MM.1S (cell line): Measurements from ENCODE around the gene ABHD3.
A peak's percentile ranks its signal among the peaks of the same experiment; 100 is the strongest.
"Not testable (repeated sequence)": the region's sequence is repeated elsewhere in the genome, so short reads cannot be mapped to it uniquely, and the experiment has no call there.

Experiments
- DNase-seq: peaks from one replicate; pipeline ENCODE4 v3.0.0-alpha.2; 2015
- H2AFZ ChIP-seq: fragments of 300-600 bp; sonication (generic); 2 replicates; pipeline ENCODE4 v1.6.0; 2016; ENCODE audit warnings: antibody characterized with exemption, low read length
- H3F3A ChIP-seq: fragments of 300-600 bp; sonication (generic); 2 replicates; pipeline ENCODE4 v1.6.1; 2016; ENCODE audit warnings: mild to moderate bottlenecking, antibody characterized with exemption, low read length, moderate library complexity, mixed read lengths; ENCODE audit not compliant: insufficient read depth
- H3K27ac ChIP-seq: fragments of 300-600 bp; sonication (generic); 2 replicates; pipeline ENCODE4 v1.5.1; 2016; ENCODE audit warnings: mild to moderate bottlenecking, low read length
- H3K27me3 ChIP-seq: fragments of 300-600 bp; sonication (generic); replicated peaks from 2 replicates; pipeline ENCODE4 v1.6.0; 2016; ENCODE audit warnings: low read length; ENCODE audit not compliant: insufficient read depth
- H3K36me3 ChIP-seq: fragments of 300-600 bp; sonication (generic); replicated peaks from 2 replicates; pipeline ENCODE4 v1.6.1; 2016; ENCODE audit warnings: mild to moderate bottlenecking, low read length, mixed read lengths; ENCODE audit not compliant: insufficient read depth
- H3K4me1 ChIP-seq: fragments of 300-600 bp; sonication (generic); 2 replicates; pipeline ENCODE4 v1.6.1; 2016; ENCODE audit warnings: low read length, mixed read lengths
- H3K4me2 ChIP-seq: fragments of 300-600 bp; sonication (generic); 2 replicates; pipeline ENCODE4 v1.6.0; 2016; ENCODE audit warnings: low read depth, low read length
- H3K4me3 ChIP-seq: fragments of 300-600 bp; sonication (generic); 2 replicates; pipeline ENCODE4 v1.5.1; 2016; ENCODE audit warnings: low read length, mixed read lengths
- H3K79me2 ChIP-seq: fragments of 300-600 bp; sonication (generic); 2 replicates; pipeline ENCODE4 v1.6.1; 2016; ENCODE audit warnings: mixed run types, low read length, mixed read lengths
- H3K9ac ChIP-seq: fragments of 300-600 bp; sonication (generic); 2 replicates; pipeline ENCODE4 v1.6.1; 2016; ENCODE audit warnings: low read length, mixed read lengths
- H3K9me2 ChIP-seq: fragments of 300-600 bp; sonication (generic); replicated peaks from 2 replicates; pipeline ENCODE4 v1.6.1; 2016; ENCODE audit warnings: mild to moderate bottlenecking, low read length, mixed read lengths; ENCODE audit not compliant: insufficient read depth
- H3K9me3 ChIP-seq: fragments of 300-600 bp; sonication (generic); replicated peaks from 2 replicates; pipeline ENCODE4 v1.6.1; 2016; ENCODE audit warnings: mild to moderate bottlenecking, low read length, mixed read lengths; ENCODE audit not compliant: insufficient read depth
- H4K20me1 ChIP-seq: fragments of 300-600 bp; sonication (generic); 2 replicates; pipeline ENCODE4 v1.6.1; 2016; ENCODE audit warnings: mild to moderate bottlenecking, low read length, moderate library complexity, mixed read lengths; ENCODE audit not compliant: insufficient read depth
- EZH2 ChIP-seq: fragments of 300-600 bp; sonication (generic); optimal IDR thresholded peaks from 2 replicates; pipeline ENCODE3; 2017; ENCODE audit warnings: low read depth, mild to moderate bottlenecking, antibody characterized with exemption, low read length, mixed read lengths
- EZH2phosphoT487 ChIP-seq: fragments of 300-600 bp; sonication (generic); IDR thresholded peaks from 2 replicates; pipeline ENCODE4 v1.6.1; 2018; ENCODE audit warnings: antibody characterized with exemption, low read length
- TF ChIP-seq, protein P1 (sequence below): fragments of 300-600 bp; sonication (generic); IDR thresholded peaks from 2 replicates; pipeline ENCODE4 v1.5.1; 2016; ENCODE audit warnings: antibody characterized with exemption, low read length, mixed read lengths

The ABHD3 gene

GRCh38 chr18:21612125-21613039 is 92.2 kb downstream of the ABHD3 start, which contains the start of gene SNRPD1:
TSS of gene SNRPD1 (plus strand) at chr18:21612314. CDS start at chr18:21612430, 116 bp downstream.
- Histone ChIP-seq H4K20me1 (peaks cover 14% of the 10 kb centered on the region; the same call in 1 of the 2 replicates), H3K9me3 (no peaks in the 10 kb centered on the region), H3K36me3 (no peaks in the 10 kb centered on the region; the same call in 1 of the 2 replicates), H3K4me2 (peak within 1 kb of the TSS; percentile 80), H3K4me3 (peak within 1 kb of the TSS; percentile 98), H3K9ac (peak within 1 kb of the TSS; percentile 97), H3K27ac (peak within 1 kb of the TSS; percentile 91), H3K79me2 (peaks cover 53% of the 10 kb centered on the region), H3F3A (peaks cover 6% of the 10 kb centered on the region; the same call in 1 of the 2 replicates), H3K9me2 (no peaks in the 10 kb centered on the region), H3K4me1 (0 out of 2 replicates have a peak, but pooled peaks cover 5% of the 10 kb centered on the region), H3K27me3 (no peaks in the 10 kb centered on the region), H2AFZ (peak within 1 kb of the TSS; percentile 76)
- TF ChIP-seq, protein P1, sequence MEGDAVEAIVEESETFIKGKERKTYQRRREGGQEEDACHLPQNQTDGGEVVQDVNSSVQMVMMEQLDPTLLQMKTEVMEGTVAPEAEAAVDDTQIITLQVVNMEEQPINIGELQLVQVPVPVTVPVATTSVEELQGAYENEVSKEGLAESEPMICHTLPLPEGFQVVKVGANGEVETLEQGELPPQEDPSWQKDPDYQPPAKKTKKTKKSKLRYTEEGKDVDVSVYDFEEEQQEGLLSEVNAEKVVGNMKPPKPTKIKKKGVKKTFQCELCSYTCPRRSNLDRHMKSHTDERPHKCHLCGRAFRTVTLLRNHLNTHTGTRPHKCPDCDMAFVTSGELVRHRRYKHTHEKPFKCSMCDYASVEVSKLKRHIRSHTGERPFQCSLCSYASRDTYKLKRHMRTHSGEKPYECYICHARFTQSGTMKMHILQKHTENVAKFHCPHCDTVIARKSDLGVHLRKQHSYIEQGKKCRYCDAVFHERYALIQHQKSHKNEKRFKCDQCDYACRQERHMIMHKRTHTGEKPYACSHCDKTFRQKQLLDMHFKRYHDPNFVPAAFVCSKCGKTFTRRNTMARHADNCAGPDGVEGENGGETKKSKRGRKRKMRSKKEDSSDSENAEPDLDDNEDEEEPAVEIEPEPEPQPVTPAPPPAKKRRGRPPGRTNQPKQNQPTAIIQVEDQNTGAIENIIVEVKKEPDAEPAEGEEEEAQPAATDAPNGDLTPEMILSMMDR = peak; percentile 90
- TF ChIP-seq EZH2 = no peak
- peak; percentile 95 for DNase-seq

DNA sequence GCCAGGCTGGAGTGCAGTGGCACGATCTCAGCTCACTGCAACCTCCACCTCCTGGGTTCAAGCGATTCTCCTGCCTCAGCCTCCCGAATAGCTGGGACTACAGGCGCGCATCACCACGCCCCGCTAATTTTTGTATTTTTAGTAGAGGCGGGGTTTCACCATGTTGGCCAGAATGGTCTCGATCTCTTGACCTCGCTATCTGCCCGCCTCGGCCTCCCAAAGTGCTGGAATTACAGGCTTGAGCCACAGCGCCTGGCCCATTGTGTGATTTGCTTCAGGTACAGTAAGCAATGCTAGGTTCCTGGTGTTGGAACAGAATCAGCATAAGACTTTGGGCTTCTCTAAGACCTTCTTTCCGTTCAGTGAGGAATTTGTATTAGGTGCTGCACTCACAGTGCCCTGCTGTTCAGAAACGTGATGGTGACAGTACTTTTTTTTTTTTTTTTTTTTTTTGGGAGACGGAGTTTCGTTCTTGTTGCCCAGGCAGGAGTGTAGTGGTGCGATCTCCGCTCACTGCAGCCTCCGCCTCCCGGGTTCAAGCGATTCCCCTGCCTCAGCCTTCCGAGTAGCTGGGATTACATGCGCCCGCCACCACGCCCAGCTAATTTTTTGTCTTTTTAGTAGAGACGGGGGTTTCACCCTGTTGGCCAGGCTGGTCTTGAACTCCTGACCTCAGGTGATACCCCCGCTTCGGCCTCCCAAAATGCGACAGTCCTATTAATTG is 93.0 kb downstream of the ABHD3 start:
- Histone ChIP-seq H2AFZ (peak overlapping the region; percentile 76; the same call in 1 of the 2 replicates), H3K9ac (peak overlapping the region; percentile 97; the same call in 1 of the 2 replicates), H3K4me2 (peak overlapping the region; percentile 80; the same call in 1 of the 2 replicates), H3K79me2 (peaks cover 45% of the 10 kb centered on the region), H3K4me3 (peak overlapping the region; percentile 98), H3K27ac (peak overlapping the region; percentile 91; the same call in 1 of the 2 replicates)
- H3K9me3 ChIP-seq, H3F3A ChIP-seq, H4K20me1 ChIP-seq, H3K9me2 ChIP-seq, H3K27me3 ChIP-seq, H3K36me3 ChIP-seq, H3K4me1 ChIP-seq: not testable (repeated sequence)
- DNase-seq = peak; percentile 10

DNA sequence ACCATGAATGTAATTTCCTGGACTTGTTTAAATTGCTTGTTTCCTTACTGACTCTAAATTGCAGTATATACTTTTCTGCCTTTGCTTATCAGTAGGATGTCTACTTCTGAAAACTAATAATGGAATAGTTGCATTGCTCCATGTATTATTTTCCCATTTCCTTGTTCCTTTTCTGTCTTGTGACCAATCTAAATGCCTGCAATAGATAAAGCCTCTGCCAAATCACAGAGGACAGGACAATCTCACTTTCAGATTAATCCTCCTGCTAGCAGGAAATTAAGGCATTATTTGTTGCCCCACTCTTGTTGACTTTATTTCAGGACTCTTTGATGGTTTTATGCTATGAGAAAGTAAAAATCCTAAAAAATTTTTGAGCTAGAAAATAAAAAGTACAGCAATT is 99.4 kb downstream of the ABHD3 start:
- Histone ChIP-seq H4K20me1 (no peaks in the 10 kb centered on the region), H3K9ac (no peak overlapping the region), H3K36me3 (no peaks in the 10 kb centered on the region), H3K27ac (peak overlapping the region; percentile 3; the same call in 1 of the 2 replicates), H3K27me3 (no peaks in the 10 kb centered on the region), H3K9me3 (no peaks in the 10 kb centered on the region), H3K4me2 (peak overlapping the region; percentile 54), H3K9me2 (no peaks in the 10 kb centered on the region), H3K4me3 (peak overlapping the region; percentile 23; the same call in 1 of the 2 replicates), H3K79me2 (no peaks in the 10 kb centered on the region), H3F3A (peaks cover 16% of the 10 kb centered on the region), H2AFZ (no peak overlapping the region), H3K4me1 (peaks cover 7% of the 10 kb centered on the region; the same call in 1 of the 2 replicates)
- no peak for TF ChIP-seq EZH2phosphoT487
- TF ChIP-seq, protein P1 = no peak
- TF ChIP-seq EZH2 = no peak
- no peak for DNase-seq
